ENCODE results near the gene MME. TPM values are rescaled to one million over a fixed set of nuclear protein-coding genes. Genes with fewer than 3 reads are reported as not detected.

MME gene
- total RNA-seq, 2 experiments from 2014 or later, result not detected

DNA sequence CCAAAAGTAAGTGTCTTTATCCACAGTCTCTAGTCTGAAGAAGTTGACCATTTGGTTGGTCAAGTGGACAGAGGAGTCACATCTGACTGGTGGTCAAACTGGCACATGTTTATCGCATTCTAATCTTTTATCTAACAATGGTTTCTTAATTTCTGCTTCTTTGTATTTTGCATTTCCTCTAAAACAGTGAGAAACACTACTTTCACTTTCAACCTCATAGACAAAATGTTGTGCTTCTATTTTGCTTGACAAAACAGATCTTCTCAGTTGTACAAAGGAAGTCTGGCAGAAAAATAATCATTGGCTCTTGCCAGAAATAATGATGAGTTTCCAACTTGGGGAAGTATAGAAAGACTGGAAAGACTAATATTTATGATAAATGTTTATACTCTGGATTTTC is 103.9 kb downstream of the MME start:
- peaks cover 6% of the 10 kb centered on the region for H3K4me1 Mint-ChIP-seq (ENCODE audit: low read depth)
- TF ChIP-seq, protein P1, sequence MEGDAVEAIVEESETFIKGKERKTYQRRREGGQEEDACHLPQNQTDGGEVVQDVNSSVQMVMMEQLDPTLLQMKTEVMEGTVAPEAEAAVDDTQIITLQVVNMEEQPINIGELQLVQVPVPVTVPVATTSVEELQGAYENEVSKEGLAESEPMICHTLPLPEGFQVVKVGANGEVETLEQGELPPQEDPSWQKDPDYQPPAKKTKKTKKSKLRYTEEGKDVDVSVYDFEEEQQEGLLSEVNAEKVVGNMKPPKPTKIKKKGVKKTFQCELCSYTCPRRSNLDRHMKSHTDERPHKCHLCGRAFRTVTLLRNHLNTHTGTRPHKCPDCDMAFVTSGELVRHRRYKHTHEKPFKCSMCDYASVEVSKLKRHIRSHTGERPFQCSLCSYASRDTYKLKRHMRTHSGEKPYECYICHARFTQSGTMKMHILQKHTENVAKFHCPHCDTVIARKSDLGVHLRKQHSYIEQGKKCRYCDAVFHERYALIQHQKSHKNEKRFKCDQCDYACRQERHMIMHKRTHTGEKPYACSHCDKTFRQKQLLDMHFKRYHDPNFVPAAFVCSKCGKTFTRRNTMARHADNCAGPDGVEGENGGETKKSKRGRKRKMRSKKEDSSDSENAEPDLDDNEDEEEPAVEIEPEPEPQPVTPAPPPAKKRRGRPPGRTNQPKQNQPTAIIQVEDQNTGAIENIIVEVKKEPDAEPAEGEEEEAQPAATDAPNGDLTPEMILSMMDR (IDR thresholded peaks at IDR 0.05), result no peak
- H3K9me3 Mint-ChIP-seq, result no peaks in the 10 kb centered on the region
- intact Hi-C loops (cut with micrococcal nuclease), result no loop called here
- H3K27me3 Mint-ChIP-seq, result no peaks in the 10 kb centered on the region
- no peak for ATAC-seq
- no peak overlapping the region for H3K27ac Mint-ChIP-seq
- H3K36me3 Mint-ChIP-seq (ENCODE audit: low read depth), result no peaks in the 10 kb centered on the region
- no peak overlapping the region for H3K4me3 Mint-ChIP-seq
- DNase-seq, result no peak
- POLR2A ChIA-PET, result interaction anchor here (1.2 kb wide), 1 partner anchor 15 kb away, joined by 3 read pairs; no protein-coding TSS in a partner anchor
- CTCF ChIA-PET, result no interaction called here

DNA sequence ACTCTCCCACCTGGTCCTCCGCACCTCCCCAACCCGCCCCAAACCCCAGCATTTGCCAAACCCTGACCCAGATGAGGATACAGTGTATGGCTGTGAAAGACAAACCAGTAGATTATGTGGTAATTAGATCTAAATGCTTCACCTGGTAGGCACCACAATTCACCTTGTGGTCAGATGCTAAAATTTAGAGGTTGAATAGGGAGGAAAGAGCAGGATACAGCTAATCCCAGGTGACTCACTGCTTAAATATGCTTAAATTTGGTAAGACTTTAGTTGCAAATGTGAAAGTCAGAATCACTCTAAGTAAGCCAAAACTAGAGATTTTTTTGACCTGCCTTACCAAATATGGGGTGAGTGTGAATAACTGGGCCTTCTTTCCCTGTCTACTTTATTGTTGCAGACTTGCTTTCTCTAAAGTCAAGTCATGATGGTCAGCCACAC is 105.5 kb downstream of the MME start:
- TF ChIP-seq, protein P1 (IDR thresholded peaks at IDR 0.05), result no peak
- Mint-ChIP-seq H3K4me1 (ENCODE audit: low read depth) (peaks cover 6% of the 10 kb centered on the region), H3K4me3 (no peak overlapping the region), H3K9me3 (no peaks in the 10 kb centered on the region), H3K27ac (no peak overlapping the region), H3K36me3 (ENCODE audit: low read depth) (no peaks in the 10 kb centered on the region), H3K27me3 (no peaks in the 10 kb centered on the region)
- ChIA-PET POLR2A (no interaction called here), CTCF (no interaction called here)
- no peak for DNase-seq
- intact Hi-C loops (cut with micrococcal nuclease), result no loop called here
- ATAC-seq, result no peak

DNA sequence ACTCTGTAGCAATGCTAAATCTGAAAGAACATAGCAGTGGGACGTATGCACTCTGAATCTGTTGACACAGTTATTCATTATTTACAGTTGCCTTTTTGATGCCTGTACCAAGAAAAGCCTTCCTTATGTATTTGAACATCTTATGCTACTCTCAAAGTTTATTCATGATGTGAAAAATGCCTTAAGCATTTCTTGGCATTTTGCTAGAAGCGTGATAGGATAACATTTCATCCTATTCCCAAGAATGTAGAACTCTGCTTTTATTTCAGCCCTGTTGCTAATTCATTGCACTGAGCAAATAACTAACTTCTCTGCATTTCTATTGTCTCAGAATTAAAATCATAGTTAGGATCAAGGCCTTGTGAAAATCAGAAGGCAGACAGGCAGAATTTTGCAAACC is 107.9 kb downstream of the MME start:
- ATAC-seq (no peak), DNase-seq (no peak)
- no peaks in the 10 kb centered on the region for H3K27me3 Mint-ChIP-seq
- CTCF ChIA-PET, result no interaction called here
- no peak overlapping the region for H3K4me3 Mint-ChIP-seq
- TF ChIP-seq, protein P1 (IDR thresholded peaks at IDR 0.05), result no peak
- no peaks in the 10 kb centered on the region for H3K9me3 Mint-ChIP-seq
- no peaks in the 10 kb centered on the region for H3K36me3 Mint-ChIP-seq (ENCODE audit: low read depth)
- no peak overlapping the region for H3K27ac Mint-ChIP-seq
- peaks cover 6% of the 10 kb centered on the region for H3K4me1 Mint-ChIP-seq (ENCODE audit: low read depth)
- POLR2A ChIA-PET, result no interaction called here
- intact Hi-C loops (cut with micrococcal nuclease), result no loop called here

DNA sequence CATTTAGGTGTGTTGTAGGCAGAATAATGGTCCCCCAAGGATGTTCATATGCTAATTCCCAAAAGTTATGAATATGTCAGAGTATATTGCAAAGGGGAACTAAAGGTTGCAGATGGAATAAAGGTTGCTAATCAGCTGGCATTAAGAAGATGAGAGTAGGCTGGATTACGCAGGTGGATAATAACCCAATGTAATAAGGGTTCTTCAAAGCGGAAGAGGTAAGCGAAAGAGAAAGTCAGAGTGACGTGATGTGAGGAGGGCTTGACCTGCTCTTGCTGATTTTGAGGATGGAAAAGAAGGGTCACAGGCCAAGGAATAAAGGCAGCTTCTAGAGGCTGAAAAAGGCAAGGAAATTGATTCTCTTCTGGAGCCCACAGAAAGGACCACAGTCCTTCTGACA is 109.4 kb downstream of the MME start:
- H3K4me3 Mint-ChIP-seq, result no peak overlapping the region
- CTCF ChIA-PET, result no interaction called here
- ATAC-seq, result no peak
- H3K27me3 Mint-ChIP-seq, result no peaks in the 10 kb centered on the region
- TF ChIP-seq, protein P1 (IDR thresholded peaks at IDR 0.05), result no peak
- POLR2A ChIA-PET, result no interaction called here
- no peak for DNase-seq
- H3K9me3 Mint-ChIP-seq, result no peaks in the 10 kb centered on the region
- no peaks in the 10 kb centered on the region for H3K4me1 Mint-ChIP-seq (ENCODE audit: low read depth)
- no peak overlapping the region for H3K27ac Mint-ChIP-seq
- intact Hi-C loops (cut with micrococcal nuclease), result no loop called here
- H3K36me3 Mint-ChIP-seq (ENCODE audit: low read depth), result no peaks in the 10 kb centered on the region

DNA sequence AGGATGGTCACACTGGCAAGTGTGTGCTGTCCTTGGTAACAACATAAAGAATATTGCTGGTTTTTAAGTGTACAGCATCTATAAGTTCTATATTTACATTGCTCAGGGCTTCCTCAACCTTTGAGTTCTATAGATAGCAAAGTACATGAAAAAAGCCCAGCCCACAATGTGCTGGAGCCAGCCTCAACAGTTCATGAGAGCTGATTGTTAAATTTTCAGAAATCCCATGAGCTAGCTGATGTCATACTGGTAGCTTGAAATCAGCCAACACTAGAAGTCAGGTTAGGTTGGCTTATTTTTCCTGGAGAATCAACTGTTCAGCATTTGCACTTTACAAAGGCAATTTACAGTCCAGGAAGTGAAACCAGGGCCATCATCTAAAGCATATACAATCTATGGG is 110.6 kb downstream of the MME start:
- H3K27me3 Mint-ChIP-seq, result no peaks in the 10 kb centered on the region
- no peaks in the 10 kb centered on the region for H3K4me1 Mint-ChIP-seq (ENCODE audit: low read depth)
- H3K9me3 Mint-ChIP-seq, result no peaks in the 10 kb centered on the region
- H3K27ac Mint-ChIP-seq, result no peak overlapping the region
- DNase-seq, result no peak
- H3K4me3 Mint-ChIP-seq, result no peak overlapping the region
- no peaks in the 10 kb centered on the region for H3K36me3 Mint-ChIP-seq (ENCODE audit: low read depth)
- TF ChIP-seq, protein P1 (IDR thresholded peaks at IDR 0.05), result no peak
- intact Hi-C loops (cut with micrococcal nuclease), result no loop called here
- ChIA-PET POLR2A (no interaction called here), CTCF (no interaction called here)
- no peak for ATAC-seq

All from activated CD8-positive, alpha-beta T cell treated with anti-CD3 and anti-CD28 coated beads for 36 hours (primary cell).